Hippocampal formation (tissue), 2 donors: ENCODE data around the gene GRIK5.
A peak's percentile ranks its signal among the peaks of the same experiment; 100 is the strongest.
"Not testable (repeated sequence)": the region's sequence is repeated elsewhere in the genome, so short reads cannot be mapped to it uniquely, and the experiment has no call there.

Experiments used
- DNase-seq, 2 donors: peaks; one replicate each; lab custom pipeline; 2025; lab: John Stamatoyannopoulos, UW

Gene GRIK5

GRCh38 chr19:42069619-42070351, at the start of gene GRIK5:
Gene GRIK5 (minus strand): TSS chr19:42070206. CDS start chr19:42065770, 4,436 bp downstream.
- DNase-seq: no peak

DNA sequence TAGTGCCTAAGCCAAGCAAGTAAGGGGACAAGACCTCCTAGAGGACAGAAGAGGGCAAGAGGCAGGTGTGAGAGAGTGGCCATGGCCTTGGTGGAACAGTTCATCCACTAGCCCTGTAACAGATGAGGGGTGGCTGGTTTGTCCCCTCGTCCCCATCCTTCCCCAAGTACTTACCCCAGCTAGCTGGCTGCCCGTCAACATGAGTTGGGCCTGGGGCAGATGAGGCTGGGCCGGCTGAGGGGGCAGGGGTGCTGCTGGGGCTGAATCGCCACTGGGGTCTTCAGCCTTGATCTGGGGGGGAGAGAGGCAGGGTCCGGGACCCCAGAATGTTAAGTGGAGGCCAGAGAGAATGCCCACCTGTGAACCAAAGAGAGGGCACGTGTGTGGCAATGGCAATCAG, 47.1 kb upstream of the GRIK5 start:
- no peak for DNase-seq

- DNase-seq: no peak
Observed at GRCh38 chr19:42116308-42117075, 46.5 kb upstream of the GRIK5 start.

DNA sequence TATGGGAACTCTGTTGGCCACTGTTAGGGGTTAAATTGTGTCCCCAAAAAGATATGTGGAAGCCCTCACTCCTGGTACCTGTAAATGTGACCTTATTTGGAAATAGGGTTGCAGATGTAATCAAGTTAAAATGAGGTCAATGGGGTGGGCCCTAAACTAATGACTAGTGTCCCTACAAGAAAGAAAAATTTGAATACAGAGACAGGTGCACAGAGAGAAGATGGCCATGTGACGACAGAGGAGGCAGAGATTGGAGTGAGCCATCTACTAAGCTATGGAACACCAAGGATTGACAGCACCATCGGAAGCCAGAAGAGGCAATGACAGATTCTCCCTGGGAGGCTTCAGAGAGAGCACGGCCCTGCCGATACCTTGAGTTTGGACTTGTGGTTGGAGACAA, 45.7 kb upstream of the GRIK5 start:
- no peak for DNase-seq

DNA sequence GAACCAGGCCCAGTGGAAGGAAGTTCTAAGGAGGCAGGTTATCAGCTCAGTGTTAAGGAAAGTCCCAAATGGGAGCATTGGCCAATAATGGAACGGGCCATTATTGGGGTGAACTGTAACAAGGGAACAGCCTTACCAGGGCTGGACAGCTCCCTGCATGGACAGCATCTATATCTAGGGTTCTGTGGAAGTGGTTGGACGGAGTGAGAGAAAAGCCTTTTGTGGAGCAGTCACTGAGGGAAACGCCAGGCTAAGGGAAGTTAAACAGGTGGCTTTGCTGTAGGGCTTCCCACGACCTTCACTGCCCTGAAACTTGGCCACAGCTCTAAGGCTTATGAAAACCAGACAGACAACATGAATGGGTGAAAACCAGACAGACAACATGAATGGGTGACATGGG, 45.2 kb upstream of the GRIK5 start:
- no peak for DNase-seq

DNA sequence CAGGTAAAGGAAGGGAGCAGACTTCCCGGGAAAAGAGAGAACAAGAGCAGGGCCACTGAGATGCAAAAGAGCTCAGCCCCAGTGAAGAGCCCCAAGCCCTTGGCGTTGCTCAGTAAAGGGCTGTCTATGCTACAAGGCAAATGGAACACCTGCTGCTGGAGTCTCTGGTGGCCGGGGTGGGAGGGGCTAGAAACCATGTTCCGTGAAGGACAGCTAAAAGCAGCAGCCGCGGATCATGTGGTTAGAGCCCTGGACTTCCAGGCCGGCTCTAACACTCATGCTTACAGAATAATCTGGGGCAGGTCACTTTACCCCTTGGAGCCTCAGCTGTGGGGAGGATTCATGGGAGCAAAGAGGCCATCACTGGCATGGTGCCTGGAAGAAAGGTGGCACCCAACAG, 44.4 kb upstream of the GRIK5 start:
- no peak for DNase-seq

DNA sequence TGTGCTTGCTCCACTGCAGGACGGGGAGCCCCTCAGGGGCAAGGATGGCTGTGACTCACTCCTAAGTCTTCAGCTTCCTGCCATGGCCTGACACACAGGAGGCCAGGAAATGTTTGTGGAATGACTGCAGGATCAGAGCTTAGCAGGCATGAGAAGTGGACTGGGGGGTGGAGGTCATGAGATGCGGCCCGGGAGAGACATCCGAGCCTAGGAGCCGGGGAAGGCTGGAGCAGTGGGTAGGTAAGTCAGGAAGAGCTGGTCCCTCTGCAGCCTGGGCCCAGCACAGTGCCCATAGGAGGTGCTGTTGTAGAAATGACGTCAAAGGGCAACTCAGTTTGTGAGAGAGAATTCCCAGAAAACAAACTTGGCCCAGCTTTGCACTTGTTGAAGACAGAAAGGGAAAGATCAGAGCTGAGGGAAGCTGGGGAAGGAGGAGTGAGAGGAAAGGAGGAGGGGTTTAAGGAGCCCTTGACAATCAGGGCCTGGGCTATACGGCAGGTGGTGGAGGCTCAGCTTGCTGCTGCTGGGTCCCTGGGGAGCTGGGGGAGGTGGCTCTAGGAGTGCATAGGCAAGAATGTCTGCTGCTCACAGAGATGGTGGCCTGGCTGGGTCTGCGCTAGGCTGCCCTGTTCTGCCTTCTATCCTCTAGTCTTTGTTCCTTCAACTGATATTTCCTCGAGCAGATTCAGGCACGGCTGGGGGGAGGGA, 43.8 kb upstream of the GRIK5 start:
- no peak for DNase-seq

DNA sequence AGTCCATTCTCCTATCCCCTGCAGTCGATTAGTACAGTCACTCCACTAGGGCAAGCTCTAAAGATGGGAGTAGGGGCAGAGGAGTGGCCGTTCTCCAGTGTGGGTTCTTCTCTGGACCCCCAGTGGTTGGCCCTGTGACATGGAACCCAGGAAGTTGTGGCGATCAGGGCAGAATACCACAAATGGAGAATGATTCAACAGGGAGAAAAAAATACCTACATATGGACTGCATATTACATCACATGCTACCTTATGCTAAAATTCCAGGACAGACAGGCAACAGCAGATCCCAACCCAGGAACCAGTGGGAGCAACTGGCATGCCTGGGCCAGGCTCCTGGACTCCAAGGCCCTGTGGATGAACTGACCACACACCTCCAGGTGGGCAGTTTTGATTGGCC, 41.8 kb upstream of the GRIK5 start:
- DNase-seq: no peak

- DNase-seq: no peak
Observed at GRCh38 chr19:42111384-42111783, 41.4 kb upstream of the GRIK5 start.

- DNase-seq: no peak
Observed at GRCh38 chr19:42110658-42111057, 40.7 kb upstream of the GRIK5 start.

DNA sequence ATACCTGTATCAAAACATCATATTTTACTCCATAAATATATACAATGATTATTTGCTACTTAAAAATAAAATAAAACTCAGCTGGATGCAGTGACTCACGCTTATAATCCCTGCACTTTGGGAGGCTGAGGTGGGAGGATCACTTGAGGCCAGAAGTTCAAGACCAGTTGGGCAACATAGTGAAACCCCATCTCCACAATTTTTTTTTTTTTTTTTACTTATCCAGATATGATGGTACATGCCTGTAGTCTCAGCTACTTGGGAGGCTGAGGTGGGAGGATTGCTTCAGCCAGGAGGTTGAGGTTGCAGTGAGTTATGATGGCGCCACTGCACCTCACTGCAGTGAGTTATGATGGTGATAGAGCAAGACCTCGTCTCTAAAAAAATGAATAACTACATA, 39.9 kb upstream of the GRIK5 start:
- no peak for DNase-seq

- peak; percentile 32 to 34 for DNase-seq
Observed at GRCh38 chr19:42108527-42109389, 38.8 kb upstream of the GRIK5 start.

- DNase-seq: no peak
Observed at GRCh38 chr19:42105368-42105767, 35.4 kb upstream of the GRIK5 start.

DNA sequence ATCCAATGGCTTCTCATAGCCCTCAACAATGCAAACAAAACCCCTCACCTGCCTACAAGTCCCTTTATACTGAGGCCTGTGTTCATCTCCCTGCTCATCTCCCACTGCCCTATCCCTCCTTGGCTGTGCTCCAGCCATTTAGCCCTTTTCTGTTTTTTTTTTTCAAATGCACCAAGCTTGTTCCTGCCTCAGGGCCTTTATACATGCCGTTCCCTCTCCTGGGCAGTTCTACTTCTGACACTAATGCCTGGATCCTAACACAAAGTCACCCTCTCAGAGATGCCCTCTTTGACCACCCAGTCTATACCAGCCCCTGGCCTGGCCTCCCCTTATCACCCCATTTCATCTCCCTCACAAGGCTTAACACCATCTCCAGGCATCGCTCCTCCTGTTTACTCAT, 32.9 kb upstream of the GRIK5 start:
- DNase-seq: no peak

DNA sequence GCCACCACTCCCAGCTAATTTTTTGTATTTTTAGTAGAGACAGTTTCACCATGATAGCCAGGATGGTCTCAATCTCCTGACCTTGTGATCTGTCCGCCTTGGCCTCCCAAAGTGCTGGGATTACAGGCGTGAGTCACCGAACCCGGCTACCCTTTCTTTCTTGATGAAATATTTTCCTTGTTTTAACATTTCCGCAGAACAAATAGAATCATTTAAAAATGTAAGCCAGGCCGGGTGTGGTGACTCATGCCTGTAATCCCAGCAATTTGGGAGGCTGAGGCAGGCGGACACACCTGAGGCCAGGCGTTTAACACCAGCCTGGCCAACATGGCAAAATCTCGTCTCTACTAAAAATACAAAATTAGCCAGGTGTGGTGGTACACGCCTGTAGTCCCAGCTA, 30.2 kb upstream of the GRIK5 start:
- not testable (repeated sequence) for DNase-seq

DNA sequence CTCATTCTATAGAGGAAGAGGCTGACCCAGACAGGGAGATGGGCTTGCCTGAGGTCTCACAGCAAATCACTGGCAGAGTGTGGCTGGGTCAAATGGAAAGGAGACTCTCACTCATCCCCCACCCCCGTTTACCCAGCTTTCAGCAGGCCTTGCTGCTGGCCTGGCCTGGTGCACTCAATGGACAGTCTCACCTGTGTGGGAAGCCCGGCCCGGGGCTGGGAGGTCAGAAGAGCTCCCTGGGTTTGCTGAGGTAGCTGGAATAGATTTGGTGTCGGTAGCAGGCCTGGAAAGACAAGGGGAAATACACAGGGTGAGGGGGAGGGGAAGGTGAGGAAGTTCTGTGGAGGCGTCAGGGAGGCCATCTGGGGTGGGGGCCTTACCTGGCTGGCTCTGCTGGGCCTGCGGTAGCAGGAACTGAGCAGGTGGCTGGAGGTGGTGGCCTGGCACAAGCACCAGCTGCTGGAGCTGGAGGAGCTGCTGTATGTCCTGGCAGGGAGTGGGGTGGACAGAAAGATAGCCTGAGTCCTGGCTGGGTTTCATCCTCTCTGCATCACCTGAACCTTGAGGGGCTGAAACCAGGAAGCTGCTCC, 29.4 kb upstream of the GRIK5 start:
- no peak for DNase-seq

- DNase-seq: no peak
Observed at GRCh38 chr19:42098781-42099180, 28.8 kb upstream of the GRIK5 start.

GRCh38 chr19:42097461-42097860, 27.5 kb upstream of the GRIK5 start:
- DNase-seq: no peak

- DNase-seq: no peak
Observed at GRCh38 chr19:42096255-42096837, 26.3 kb upstream of the GRIK5 start.

DNA sequence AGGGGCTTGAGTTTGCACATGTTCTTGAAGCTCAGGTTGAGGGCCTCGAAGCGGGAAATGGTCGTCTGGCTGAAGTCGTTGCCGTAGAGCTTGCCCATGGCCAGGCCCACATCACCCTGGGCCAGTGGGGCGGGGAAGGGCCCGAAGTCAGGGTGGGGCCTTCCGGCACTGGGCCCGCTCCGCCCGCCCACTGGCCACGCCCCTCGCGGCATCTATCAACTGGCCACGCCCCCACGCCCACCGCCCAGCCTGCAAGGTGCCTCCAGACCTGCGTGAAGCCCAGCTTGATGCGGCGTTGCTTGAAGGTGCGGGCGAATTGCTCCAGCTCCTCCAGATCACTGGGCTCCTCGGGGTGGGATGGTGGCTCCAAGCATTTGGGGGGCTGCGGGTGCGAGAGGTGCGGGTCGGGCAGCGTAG, 25.8 kb upstream of the GRIK5 start:
- DNase-seq: no peak
